Hepatocyte (in vitro differentiated cells): Measurements from ENCODE around the gene CDC14B. TPM values are rescaled to one million over a fixed set of nuclear protein-coding genes. Genes with fewer than 3 reads are reported as not detected.

Experiments
- DNase-seq: peaks from one replicate; pipeline ENCODE4 v3.0.0-alpha.2; 2016; ENCODE audit warnings: low spot score
- H2AFZ ChIP-seq: fragments of 200-600 bp; sonication (generic); 2 replicates; pipeline ENCODE4 v1.6.0; 2016; ENCODE audit warnings: antibody characterized with exemption, mild to moderate bottlenecking
- H3K27ac ChIP-seq: fragments of 200-600 bp; sonication (generic); 2 replicates; pipeline ENCODE4 v1.5.1; 2016; ENCODE audit warnings: mild to moderate bottlenecking
- H3K27me3 ChIP-seq: fragments of 200-600 bp; sonication (generic); 2 replicates; pipeline ENCODE4 v1.6.1; 2016
- H3K36me3 ChIP-seq: fragments of 200-600 bp; sonication (generic); replicated peaks from 2 replicates; pipeline ENCODE4 v1.5.1; 2016; ENCODE audit warnings: low read depth; ENCODE audit not compliant: insufficient read depth
- H3K4me1 ChIP-seq: fragments of 200-600 bp; sonication (generic); 2 replicates; pipeline ENCODE4 v1.5.1; 2016; ENCODE audit warnings: mild to moderate bottlenecking, moderate library complexity; ENCODE audit not compliant: insufficient read depth
- H3K4me2 ChIP-seq: fragments of 200-600 bp; sonication (generic); 2 replicates; pipeline ENCODE4 v1.6.0; 2016
- H3K4me3 ChIP-seq: fragments of 200-600 bp; sonication (generic); 2 replicates; pipeline ENCODE4 v1.5.1; 2016; ENCODE audit warnings: mild to moderate bottlenecking
- H3K79me2 ChIP-seq: fragments of 200-600 bp; sonication (generic); 2 replicates; pipeline ENCODE4 v1.6.0; 2017; ENCODE audit warnings: mild to moderate bottlenecking
- H3K9me2 ChIP-seq: fragments of 200-600 bp; sonication (generic); replicated peaks from 2 replicates; pipeline ENCODE4 v1.6.0; 2017; ENCODE audit warnings: mild to moderate bottlenecking; ENCODE audit not compliant: insufficient read depth
- H3K9me3 ChIP-seq: fragments of 200-600 bp; sonication (generic); 2 replicates; pipeline ENCODE4 v1.5.1; 2016; ENCODE audit warnings: low read depth, mild to moderate bottlenecking
- H4K20me1 ChIP-seq: fragments of 200-600 bp; sonication (generic); 2 replicates; pipeline ENCODE4 v1.6.0; 2016; ENCODE audit warnings: mild to moderate bottlenecking; ENCODE audit not compliant: insufficient read depth, poor library complexity, severe bottlenecking
- CTCF ChIP-seq: fragments of 200-600 bp; sonication (generic); IDR thresholded peaks from 2 replicates; pipeline ENCODE4 v1.5.1; 2016; ENCODE audit warnings: antibody characterized with exemption, mild to moderate bottlenecking; ENCODE audit not compliant: poor library complexity
- EZH2 ChIP-seq: fragments of 200-600 bp; sonication (generic); IDR thresholded peaks from 2 replicates; pipeline ENCODE4 v1.6.1; 2016; ENCODE audit warnings: antibody characterized with exemption, mild to moderate bottlenecking, borderline replicate concordance
- EZH2phosphoT487 ChIP-seq: fragments of 200-600 bp; sonication (generic); IDR thresholded peaks from one replicate; pipeline ENCODE4 v1.6.1; 2018; ENCODE audit warnings: antibody characterized with exemption, mild to moderate bottlenecking, low read depth, moderate library complexity; ENCODE audit not compliant: unreplicated experiment, severe bottlenecking
- WGBS: methylation state at CpG from one replicate; pipeline ENCODE4 v1.1.6; 2016; ENCODE audit warnings: low lambda C conversion rate; ENCODE audit errors: missing lambda C conversion rate; 5-methylcytosine and 5-hydroxymethylcytosine counted together
- polyA plus RNA-seq: library from polyadenylated mRNA; unstranded; fragments of >200 nt; fragmentation: Nextera tagmentation; extraction: Ambion mirVana; gene quantifications from 2 replicates; pipeline ENCODE4 v1.2.1, GENCODE V29; 2016
- total RNA-seq: library from RNA; depleted of rRNA; stranded (reverse); fragments of >200 nt; gene quantifications from 2 replicates; pipeline ENCODE4 v1.2.3, GENCODE V29; 2014

Gene CDC14B
- total and polyA plus RNA-seq, 2 experiments from 2014 or later, result 15.1 to 33.4 TPM

- WGBS, result 2% methylated on average over 57 of the region's 69 CpGs
- peak; percentile 77 for DNase-seq
- Histone ChIP-seq H2AFZ (peak overlapping the region; percentile 19), H3K9me2 (no peaks in the 10 kb centered on the region), H3K36me3 (no peaks in the 10 kb centered on the region), H3K4me1 (peaks cover 5% of the 10 kb centered on the region), H4K20me1 (no peaks in the 10 kb centered on the region), H3K79me2 (peaks cover 46% of the 10 kb centered on the region), H3K27me3 (no peaks in the 10 kb centered on the region), H3K4me2 (peak overlapping the region; percentile 89), H3K4me3 (peak overlapping the region; percentile 85), H3K27ac (peak overlapping the region; percentile 85), H3K9me3 (no peaks in the 10 kb centered on the region)
- TF ChIP-seq EZH2phosphoT487 (no peak), CTCF (no peak), EZH2 (no peak)
Measured at GRCh38 chr9:96618209-96619123, 1.2 kb downstream of the CDC14B start.

DNA sequence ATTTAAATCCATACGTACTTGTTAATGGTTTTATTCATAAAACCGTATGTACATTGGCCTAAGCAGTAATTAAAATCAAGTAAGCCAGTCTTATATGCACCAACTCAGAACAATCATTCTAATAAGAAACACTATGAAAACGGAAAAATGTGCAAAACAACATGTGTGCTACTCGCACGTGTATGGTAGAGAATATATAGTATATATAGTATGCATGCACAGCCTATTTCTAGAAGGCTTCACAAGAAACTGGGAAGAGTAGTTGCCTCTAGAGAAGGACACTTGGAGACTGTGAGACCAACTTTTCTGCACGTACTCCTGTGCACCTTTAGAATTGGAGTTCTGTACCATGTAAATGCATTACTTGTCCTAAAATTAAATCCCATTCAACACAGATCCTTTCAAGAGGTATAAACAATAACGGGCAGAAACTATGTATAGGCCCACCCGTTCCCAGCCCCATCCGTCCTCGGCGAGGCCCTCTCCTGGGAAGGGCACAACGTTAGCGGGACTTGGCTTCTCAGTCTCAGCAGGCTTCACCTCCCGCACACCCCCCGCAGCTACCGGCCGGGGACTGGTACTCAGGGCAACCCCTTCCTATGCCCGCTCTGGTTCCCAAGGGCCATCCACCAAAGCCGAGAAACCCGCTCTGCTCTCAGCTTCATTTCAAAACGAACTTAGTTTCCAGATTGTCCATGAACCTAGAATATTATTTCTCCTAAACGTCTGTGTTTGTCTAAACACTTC, 2.0 kb downstream of the CDC14B start:
- peak overlapping the region; percentile 85 for H3K27ac ChIP-seq

GRCh38 chr9:96616817-96617438, 2.7 kb downstream of the CDC14B start:
- no peak overlapping the region for H2AFZ ChIP-seq
- no peak for DNase-seq
- peaks cover 5% of the 10 kb centered on the region for H3K4me1 ChIP-seq
- H3K4me2 ChIP-seq, result peak overlapping the region; percentile 89
- H3K79me2 ChIP-seq, result peaks cover 54% of the 10 kb centered on the region
- H3K27me3 ChIP-seq, result no peaks in the 10 kb centered on the region
- H3K36me3 ChIP-seq, result no peaks in the 10 kb centered on the region
- H3K27ac ChIP-seq, result no peak overlapping the region
- no peak overlapping the region for H3K4me3 ChIP-seq
- TF ChIP-seq CTCF (no peak), EZH2phosphoT487 (no peak), EZH2 (no peak)
- WGBS, result 81% methylated on average over 7 of the region's 7 CpGs
- no peaks in the 10 kb centered on the region for H4K20me1 ChIP-seq
- no peaks in the 10 kb centered on the region for H3K9me2 ChIP-seq
- H3K9me3 ChIP-seq, result no peaks in the 10 kb centered on the region

More for the DNA sequence above, 2.0 kb downstream of the CDC14B start:
- peak overlapping the region; percentile 19 for H2AFZ ChIP-seq
- H3K79me2 ChIP-seq, result peaks cover 54% of the 10 kb centered on the region
- no peaks in the 10 kb centered on the region for H3K27me3 ChIP-seq
- H4K20me1 ChIP-seq, result no peaks in the 10 kb centered on the region
- H3K36me3 ChIP-seq, result no peaks in the 10 kb centered on the region
- H3K4me3 ChIP-seq, result peak overlapping the region; percentile 85
- no peak for TF ChIP-seq EZH2phosphoT487
- no peak for TF ChIP-seq CTCF
- no peak for TF ChIP-seq EZH2
- peak; percentile 17 for DNase-seq
- H3K9me3 ChIP-seq, result no peaks in the 10 kb centered on the region
- peaks cover 5% of the 10 kb centered on the region for H3K4me1 ChIP-seq
- peak overlapping the region; percentile 89 for H3K4me2 ChIP-seq
- WGBS, result 47% methylated on average over 22 of the region's 22 CpGs
- no peaks in the 10 kb centered on the region for H3K9me2 ChIP-seq
